IPS-15b (cell line): Measurements from ENCODE around the gene NEO1.

Source experiments
- H3K27me3 ChIP-seq: one replicate; pipeline ENCODE4 v1.6.1; 2013; ENCODE audit warnings: low read length; ENCODE audit not compliant: control insufficient read depth, insufficient read depth
- H3K36me3 ChIP-seq: one replicate; pipeline ENCODE4 v1.6.1; 2013; ENCODE audit warnings: low read length; ENCODE audit not compliant: control insufficient read depth, insufficient read depth
- H3K4me1 ChIP-seq: one replicate; pipeline ENCODE4 v1.6.1; 2013; ENCODE audit warnings: mild to moderate bottlenecking, low read length; ENCODE audit not compliant: control insufficient read depth, insufficient read depth
- H3K4me3 ChIP-seq: one replicate; pipeline ENCODE4 v1.5.1; 2013; ENCODE audit warnings: low read depth, low read length
- H3K9ac ChIP-seq: one replicate; pipeline ENCODE4 v1.6.1; 2013; ENCODE audit warnings: low read depth, mild to moderate bottlenecking, low read length
- H3K9me3 ChIP-seq: one replicate; pipeline ENCODE4 v1.6.1; 2013; ENCODE audit warnings: mild to moderate bottlenecking, low read length; ENCODE audit not compliant: control insufficient read depth, insufficient read depth

Gene NEO1

DNA sequence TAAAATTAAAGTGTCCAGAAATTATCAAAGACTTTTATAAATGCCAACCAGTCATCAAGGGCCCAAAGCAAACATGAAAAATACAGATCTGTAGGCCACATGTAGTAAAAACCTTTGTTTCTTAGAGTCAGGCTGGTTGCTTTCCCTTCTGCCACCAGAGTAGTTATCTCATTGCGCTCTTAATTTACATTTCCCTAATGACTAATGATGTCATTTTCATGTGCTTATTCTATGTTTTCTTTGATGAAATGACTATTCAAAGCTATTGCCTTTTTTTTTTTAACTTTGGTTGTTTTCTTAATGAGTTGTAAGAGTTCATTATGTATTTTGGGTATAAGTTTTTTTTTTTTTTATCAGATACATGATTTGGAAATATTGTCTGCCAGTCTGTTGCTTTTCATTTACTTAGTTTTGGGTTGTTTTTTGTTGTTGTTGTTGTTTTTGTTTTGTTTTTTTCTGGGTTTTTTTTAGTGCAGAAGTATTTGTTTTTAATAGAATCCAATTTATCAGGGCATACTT is 175.9 kb downstream of the NEO1 start:
- Histone ChIP-seq H3K9me3 (no peaks in the 10 kb centered on the region), H3K4me1 (peaks cover 10% of the 10 kb centered on the region), H3K4me3 (no peak overlapping the region), H3K27me3 (no peaks in the 10 kb centered on the region), H3K9ac (no peak overlapping the region), H3K36me3 (no peaks in the 10 kb centered on the region)

GRCh38 chr15:73231661-73232419 is 179.6 kb downstream of the NEO1 start:
- no peak overlapping the region for H3K4me3 ChIP-seq
- no peaks in the 10 kb centered on the region for H3K9me3 ChIP-seq
- H3K9ac ChIP-seq, result no peak overlapping the region
- no peaks in the 10 kb centered on the region for H3K27me3 ChIP-seq
- H3K4me1 ChIP-seq, result peaks cover 10% of the 10 kb centered on the region
- H3K36me3 ChIP-seq, result no peaks in the 10 kb centered on the region

DNA sequence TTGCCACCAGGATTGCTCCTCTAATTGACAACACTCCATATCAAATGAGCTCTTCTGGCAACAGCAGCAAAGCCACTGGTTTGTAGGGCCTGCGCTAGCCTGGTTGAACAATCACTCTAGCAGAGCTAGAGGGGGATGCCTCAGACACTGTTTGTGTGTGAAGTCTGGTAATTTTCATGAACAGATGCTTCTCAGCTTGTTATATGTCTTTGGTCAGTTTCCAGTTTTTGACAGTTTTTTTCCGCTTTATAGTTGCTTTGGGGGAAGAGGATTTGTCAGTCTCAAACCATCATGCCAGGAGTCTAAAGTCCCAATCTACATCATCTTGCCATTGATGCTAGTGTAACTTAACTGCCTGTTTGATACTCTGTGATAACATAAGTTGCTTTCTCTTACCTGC is 180.5 kb downstream of the NEO1 start:
- H3K27me3 ChIP-seq, result no peaks in the 10 kb centered on the region
- no peak overlapping the region for H3K9ac ChIP-seq
- no peak overlapping the region for H3K4me3 ChIP-seq
- H3K36me3 ChIP-seq, result no peaks in the 10 kb centered on the region
- peaks cover 7% of the 10 kb centered on the region for H3K4me1 ChIP-seq
- no peaks in the 10 kb centered on the region for H3K9me3 ChIP-seq

DNA sequence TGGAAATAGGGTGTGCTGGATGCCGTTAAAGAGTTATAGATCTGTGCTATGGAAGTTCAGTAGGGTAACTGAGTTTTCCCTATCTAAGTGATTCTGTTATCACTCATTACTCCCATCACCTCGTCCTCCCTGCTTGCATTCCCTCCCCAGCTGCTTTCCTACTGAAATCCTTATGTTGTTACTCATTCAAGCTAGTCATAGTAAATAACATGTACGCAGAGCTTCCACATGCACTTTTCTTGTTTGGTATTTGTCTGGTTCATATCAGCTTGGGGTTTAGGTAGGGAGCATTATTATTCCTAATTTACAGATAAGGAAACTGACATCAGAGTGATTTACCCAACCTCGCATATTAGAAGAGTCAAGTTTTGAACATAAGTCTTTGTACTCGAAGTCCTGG is 181.4 kb downstream of the NEO1 start:
- Histone ChIP-seq H3K27me3 (no peaks in the 10 kb centered on the region), H3K4me1 (peaks cover 3% of the 10 kb centered on the region), H3K9me3 (no peaks in the 10 kb centered on the region), H3K36me3 (no peaks in the 10 kb centered on the region), H3K9ac (no peak overlapping the region), H3K4me3 (no peak overlapping the region)

DNA sequence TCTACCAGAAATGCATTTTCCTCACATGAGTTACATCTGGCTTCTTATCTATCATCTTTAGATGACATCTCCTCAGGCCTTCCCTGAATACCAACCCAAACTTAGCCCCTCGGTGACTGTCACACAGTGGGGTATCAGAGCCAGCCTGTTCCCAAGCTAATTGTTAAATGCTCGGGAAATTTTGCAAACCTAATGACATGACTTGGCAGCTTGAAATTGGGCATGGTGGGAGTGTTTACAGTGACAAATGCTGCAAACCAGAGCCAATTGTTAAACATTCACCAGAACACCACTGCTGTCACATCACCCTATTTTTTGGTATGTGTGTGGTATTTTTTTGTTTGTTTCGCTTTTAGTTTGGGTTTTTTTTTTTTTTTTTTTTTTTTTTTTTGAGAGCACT is 185.6 kb downstream of the NEO1 start:
- no peaks in the 10 kb centered on the region for H3K36me3 ChIP-seq
- no peaks in the 10 kb centered on the region for H3K4me1 ChIP-seq
- no peak overlapping the region for H3K4me3 ChIP-seq
- H3K9ac ChIP-seq, result no peak overlapping the region
- H3K27me3 ChIP-seq, result no peaks in the 10 kb centered on the region
- no peaks in the 10 kb centered on the region for H3K9me3 ChIP-seq

- no peak overlapping the region for H3K9ac ChIP-seq
Observed at GRCh38 chr15:73239564-73240215, 187.4 kb downstream of the NEO1 start.

DNA sequence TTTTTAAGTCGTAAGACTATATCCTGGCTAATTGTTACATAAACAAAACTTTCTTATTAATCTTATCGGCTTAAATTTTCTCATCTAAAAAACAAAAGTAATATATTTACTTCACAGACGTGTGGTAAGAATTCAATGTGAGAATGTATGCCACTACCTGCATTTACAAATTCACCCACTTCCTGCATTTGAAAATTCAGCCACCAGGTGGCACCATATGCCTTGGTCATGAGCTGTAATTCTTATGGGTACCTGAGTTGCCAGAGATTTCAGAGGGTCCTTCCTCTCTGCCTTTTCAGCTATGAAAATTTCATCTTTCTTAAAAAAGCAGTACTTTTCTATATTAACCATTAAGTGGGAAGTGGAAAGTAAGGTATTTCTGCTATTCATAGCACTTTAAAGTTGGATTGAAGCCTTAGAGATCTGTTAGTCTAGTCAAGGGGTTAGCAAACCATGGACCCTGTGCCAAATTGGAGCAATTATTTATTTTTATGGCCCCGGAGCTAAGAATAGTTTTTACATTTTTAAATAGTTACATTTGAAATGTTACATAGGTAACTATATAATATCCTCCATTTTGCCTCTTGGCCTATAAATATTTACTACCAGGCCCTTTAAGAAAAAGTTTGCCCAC is 188.7 kb downstream of the NEO1 start:
- no peaks in the 10 kb centered on the region for H3K27me3 ChIP-seq
- H3K4me3 ChIP-seq, result no peak overlapping the region
- no peaks in the 10 kb centered on the region for H3K9me3 ChIP-seq
- no peaks in the 10 kb centered on the region for H3K36me3 ChIP-seq
- no peaks in the 10 kb centered on the region for H3K4me1 ChIP-seq
- H3K9ac ChIP-seq, result no peak overlapping the region

More at GRCh38 chr15:73239564-73240215, 187.4 kb downstream of the NEO1 start:
- Histone ChIP-seq H3K4me3 (no peak overlapping the region), H3K27me3 (no peaks in the 10 kb centered on the region), H3K36me3 (no peaks in the 10 kb centered on the region), H3K4me1 (no peaks in the 10 kb centered on the region), H3K9me3 (no peaks in the 10 kb centered on the region)

DNA sequence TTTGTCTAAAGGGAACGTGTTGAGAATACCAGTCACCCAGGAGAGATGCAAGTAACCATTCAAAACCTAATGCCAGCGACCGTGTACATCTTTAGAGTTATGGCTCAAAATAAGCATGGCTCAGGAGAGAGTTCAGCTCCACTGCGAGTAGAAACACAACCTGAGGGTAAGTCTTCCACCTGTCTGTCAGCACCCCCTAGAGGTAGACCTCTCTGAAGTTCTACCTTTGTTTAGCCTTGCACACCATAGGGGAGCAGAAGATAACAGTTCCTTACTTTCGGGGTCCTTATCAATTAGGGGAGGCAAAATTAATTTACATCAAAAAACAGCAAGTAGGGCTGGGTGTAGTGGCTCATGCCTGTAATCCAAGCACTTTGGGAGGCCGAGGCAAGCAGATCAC is 192.1 kb downstream of the NEO1 start:
- H3K36me3 ChIP-seq, result no peaks in the 10 kb centered on the region
- H3K27me3 ChIP-seq, result no peaks in the 10 kb centered on the region
- no peak overlapping the region for H3K4me3 ChIP-seq
- no peaks in the 10 kb centered on the region for H3K4me1 ChIP-seq
- no peak overlapping the region for H3K9ac ChIP-seq
- no peaks in the 10 kb centered on the region for H3K9me3 ChIP-seq

DNA sequence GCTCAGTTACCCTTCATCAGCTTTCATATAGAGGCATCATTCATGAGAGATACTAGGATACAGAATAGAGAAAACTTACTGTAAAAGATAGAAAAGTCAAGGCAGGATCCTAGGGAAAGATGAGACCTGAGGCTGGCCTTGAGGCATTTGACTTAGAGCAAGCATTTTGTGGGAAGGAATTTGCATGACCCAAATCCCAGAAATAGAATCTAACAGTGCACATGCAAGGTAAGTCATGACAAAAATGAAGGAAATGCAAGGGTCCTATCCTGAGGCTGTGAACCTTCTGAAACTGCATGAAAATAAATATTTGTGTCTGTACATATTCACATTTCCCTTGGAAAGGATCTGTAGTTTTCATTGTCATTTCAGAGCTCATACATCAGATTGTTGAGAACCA is 194.2 kb downstream of the NEO1 start:
- Histone ChIP-seq H3K9me3 (no peaks in the 10 kb centered on the region), H3K4me1 (no peaks in the 10 kb centered on the region), H3K4me3 (no peak overlapping the region), H3K27me3 (no peaks in the 10 kb centered on the region), H3K36me3 (no peaks in the 10 kb centered on the region), H3K9ac (no peak overlapping the region)

DNA sequence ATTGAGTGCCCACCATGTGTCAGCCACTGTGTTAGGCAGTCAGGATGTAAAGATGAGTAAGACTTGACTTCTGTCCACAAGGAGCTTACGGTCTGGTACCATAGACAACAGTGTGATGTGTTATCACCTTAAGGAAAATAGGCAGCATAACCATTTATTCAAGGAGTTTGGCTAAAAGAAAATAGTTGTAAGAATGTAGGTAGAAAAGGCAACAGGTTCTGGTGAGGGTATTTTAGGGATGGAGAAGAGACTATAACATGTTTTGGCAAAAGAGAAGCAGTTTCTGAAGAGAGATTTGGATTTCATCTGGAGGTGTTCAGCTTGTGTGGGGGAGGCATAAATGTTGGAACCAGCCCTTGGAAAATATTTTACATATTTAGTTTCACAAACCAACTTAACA is 194.6 kb downstream of the NEO1 start:
- H3K9ac ChIP-seq, result no peak overlapping the region
- H3K9me3 ChIP-seq, result no peaks in the 10 kb centered on the region
- no peaks in the 10 kb centered on the region for H3K27me3 ChIP-seq
- H3K4me3 ChIP-seq, result no peak overlapping the region
- no peaks in the 10 kb centered on the region for H3K36me3 ChIP-seq
- H3K4me1 ChIP-seq, result no peaks in the 10 kb centered on the region

DNA sequence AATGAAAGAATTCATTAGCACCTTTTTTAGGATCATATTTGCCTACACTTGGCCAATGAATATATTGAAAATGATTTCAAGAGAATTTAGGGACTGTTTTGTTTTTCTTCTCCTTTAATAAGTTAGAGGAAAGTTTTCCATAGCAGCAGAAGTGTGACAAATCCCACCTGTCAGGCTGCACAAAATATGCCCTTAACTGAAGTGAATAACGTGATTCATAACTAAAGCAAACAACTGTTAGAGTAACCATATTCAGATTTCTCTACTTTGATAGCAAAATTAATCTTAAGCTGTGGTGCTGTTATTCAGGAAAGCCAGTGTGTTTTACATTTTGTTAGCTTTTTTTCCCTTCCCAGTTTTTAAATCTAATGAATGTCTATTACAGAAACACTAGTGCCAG is 195.1 kb downstream of the NEO1 start:
- Histone ChIP-seq H3K36me3 (no peaks in the 10 kb centered on the region), H3K27me3 (no peaks in the 10 kb centered on the region), H3K9me3 (no peaks in the 10 kb centered on the region), H3K4me3 (no peak overlapping the region), H3K4me1 (no peaks in the 10 kb centered on the region), H3K9ac (no peak overlapping the region)

DNA sequence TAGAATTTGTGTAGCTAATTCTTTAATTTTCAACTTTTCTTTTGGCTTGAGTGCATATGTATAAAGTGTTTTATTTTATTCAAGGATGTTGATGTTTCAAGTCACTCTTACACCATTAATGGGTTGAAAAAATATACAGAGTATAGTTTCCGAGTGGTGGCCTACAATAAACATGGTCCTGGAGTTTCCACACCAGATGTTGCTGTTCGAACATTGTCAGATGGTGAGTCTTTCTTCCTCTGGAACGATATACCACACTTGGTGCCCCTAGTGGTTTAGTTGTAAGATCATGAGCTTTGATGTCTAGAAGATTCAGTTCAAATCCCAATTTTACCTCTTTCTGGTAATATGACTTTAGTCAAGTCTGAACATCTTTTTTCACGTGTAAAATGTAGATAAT is 197.2 kb downstream of the NEO1 start:
- no peak overlapping the region for H3K9ac ChIP-seq
- H3K27me3 ChIP-seq, result no peaks in the 10 kb centered on the region
- H3K4me3 ChIP-seq, result no peak overlapping the region
- H3K36me3 ChIP-seq, result no peaks in the 10 kb centered on the region
- no peaks in the 10 kb centered on the region for H3K9me3 ChIP-seq
- no peaks in the 10 kb centered on the region for H3K4me1 ChIP-seq
